ENCODE measurements around the gene OVOL2.

Gene OVOL2

DNA sequence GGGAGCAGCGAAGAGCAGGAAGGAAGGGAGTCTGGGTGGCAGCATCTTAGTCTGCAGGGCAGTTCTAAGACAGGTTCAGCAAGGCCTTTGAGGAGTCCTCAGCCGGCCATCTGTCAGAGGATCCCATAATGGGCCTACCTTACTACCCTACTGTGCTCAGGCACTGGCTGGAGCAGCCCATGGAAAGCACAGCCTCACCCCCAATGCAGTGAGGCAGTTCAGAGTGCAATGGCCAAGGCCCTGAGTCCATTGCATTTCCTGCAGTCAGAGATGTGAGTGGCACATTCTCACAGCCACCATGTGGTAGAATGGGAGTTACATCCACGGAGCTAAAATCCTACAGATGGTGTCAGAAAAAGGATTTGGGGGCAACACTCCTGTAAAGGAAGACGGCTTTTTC, 19.4 kb upstream of the OVOL2 start:
- Histone ChIP-seq H3K27me3 (ENCODE audit: insufficient read depth, insufficient read length) (no peaks in the 10 kb centered on the region), H3K9ac (ENCODE audit: insufficient read length, low read depth) (no peak overlapping the region), H3K4me1 (ENCODE audit: insufficient read depth, insufficient read length) (no peaks in the 10 kb centered on the region), H3K9me3 (ENCODE audit: insufficient read depth, low read length) (no peaks in the 10 kb centered on the region), H3K36me3 (ENCODE audit: insufficient read depth, insufficient read length, low read length) (no peaks in the 10 kb centered on the region), H3K4me3 (ENCODE audit: insufficient read length, low read depth) (no peak overlapping the region)
- no peak for TF ChIP-seq YY1 (IDR thresholded peaks at IDR 0.05; ENCODE audit: insufficient read depth, insufficient read length)
- TF ChIP-seq SUZ12 (IDR thresholded peaks at IDR 0.05; ENCODE audit: extremely low read depth, insufficient read depth, insufficient read length), result no peak
- TF ChIP-seq ZNF274 (IDR thresholded peaks at IDR 0.05; ENCODE audit: low read depth, low read length), result no peak
- no peak for DNase-seq (ENCODE audit: low read depth, low spot score)

DNA sequence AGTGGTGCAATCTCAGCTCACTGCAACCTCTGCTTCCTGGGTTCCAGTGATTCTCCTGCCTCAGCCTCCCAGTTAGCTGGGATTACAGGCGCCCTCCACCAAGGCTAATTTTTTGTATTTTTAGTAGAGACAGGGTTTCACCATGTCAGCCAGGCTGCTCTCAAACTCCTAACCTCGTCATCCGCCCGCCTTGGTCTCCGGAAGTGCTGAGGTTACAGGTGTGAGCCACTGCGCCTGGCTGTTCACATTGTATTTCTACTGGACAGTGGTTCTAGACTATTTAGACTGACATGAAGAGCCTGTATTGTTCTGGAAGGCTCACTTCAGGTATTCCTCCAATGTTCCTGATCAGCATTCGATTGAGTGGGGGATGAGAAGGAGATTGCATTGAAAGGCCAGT, 14.8 kb upstream of the OVOL2 start:
- no peak for DNase-seq (ENCODE audit: low read depth, low spot score)
- no peak overlapping the region for H3K9ac ChIP-seq (ENCODE audit: insufficient read length, low read depth)
- H3K4me3 ChIP-seq (ENCODE audit: insufficient read length, low read depth), result no peak overlapping the region
- no peak for TF ChIP-seq YY1 (IDR thresholded peaks at IDR 0.05; ENCODE audit: insufficient read depth, insufficient read length)
- no peak for TF ChIP-seq SUZ12 (IDR thresholded peaks at IDR 0.05; ENCODE audit: extremely low read depth, insufficient read depth, insufficient read length)
- TF ChIP-seq ZNF274 (IDR thresholded peaks at IDR 0.05; ENCODE audit: low read depth, low read length), result no peak
- H3K4me1 ChIP-seq (ENCODE audit: insufficient read depth, insufficient read length), result no peaks in the 10 kb centered on the region
- H3K27me3 ChIP-seq (ENCODE audit: insufficient read depth, insufficient read length), result no peaks in the 10 kb centered on the region
- no peaks in the 10 kb centered on the region for H3K9me3 ChIP-seq (ENCODE audit: insufficient read depth, low read length)
- H3K36me3 ChIP-seq (ENCODE audit: insufficient read depth, insufficient read length, low read length), result no peaks in the 10 kb centered on the region

DNA sequence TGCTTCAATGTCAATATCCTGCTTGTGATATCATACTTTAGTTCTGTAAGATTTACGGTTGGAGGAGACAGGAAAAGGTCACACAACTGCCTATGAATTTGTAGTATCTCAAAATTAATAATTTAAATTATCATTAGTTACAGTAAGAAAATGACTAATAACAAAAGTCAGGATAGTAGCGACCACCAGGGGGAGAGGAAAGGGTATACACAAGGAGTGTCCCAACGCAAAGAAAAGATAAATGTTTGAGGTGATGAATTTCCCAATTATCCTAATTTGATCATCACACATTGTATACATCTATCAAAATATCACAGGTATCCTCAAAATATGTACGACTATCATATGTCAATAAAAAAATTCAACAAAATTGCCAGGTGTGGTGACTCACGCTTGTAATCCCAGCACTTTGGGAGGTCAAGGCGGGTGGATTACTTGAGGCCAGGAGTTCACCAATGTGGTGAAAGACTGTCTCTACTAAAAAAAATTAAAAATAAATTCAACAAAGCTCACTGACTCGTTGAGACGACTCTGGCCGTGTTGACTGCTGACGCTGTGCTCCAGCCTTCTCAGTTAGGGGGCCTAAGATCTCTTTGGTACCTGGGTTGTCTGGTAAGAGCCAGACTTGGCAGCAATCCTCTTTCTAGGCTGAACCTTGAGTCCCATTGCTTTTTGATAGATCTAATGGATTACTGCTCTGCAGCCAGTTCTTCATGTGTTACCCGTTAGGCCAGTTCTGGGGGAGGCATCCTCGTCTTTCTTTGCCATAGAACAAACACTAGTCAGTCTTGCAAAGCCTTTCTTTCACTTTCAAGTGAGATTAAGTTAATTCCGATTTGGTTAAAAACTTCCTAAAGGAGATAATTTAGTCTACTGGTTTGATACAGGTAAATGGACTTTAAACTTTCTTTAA, 9.0 kb upstream of the OVOL2 start:
- Histone ChIP-seq H3K9ac (ENCODE audit: insufficient read length, low read depth) (no peak overlapping the region), H3K36me3 (ENCODE audit: insufficient read depth, insufficient read length, low read length) (no peaks in the 10 kb centered on the region), H3K27me3 (ENCODE audit: insufficient read depth, insufficient read length) (no peaks in the 10 kb centered on the region), H3K4me3 (ENCODE audit: insufficient read length, low read depth) (no peak overlapping the region), H3K9me3 (ENCODE audit: insufficient read depth, low read length) (no peaks in the 10 kb centered on the region), H3K4me1 (ENCODE audit: insufficient read depth, insufficient read length) (no peaks in the 10 kb centered on the region)
- DNase-seq (ENCODE audit: low read depth, low spot score), result no peak
- TF ChIP-seq YY1 (IDR thresholded peaks at IDR 0.05; ENCODE audit: insufficient read depth, insufficient read length) (no peak), ZNF274 (IDR thresholded peaks at IDR 0.05; ENCODE audit: low read depth, low read length) (no peak), SUZ12 (IDR thresholded peaks at IDR 0.05; ENCODE audit: extremely low read depth, insufficient read depth, insufficient read length) (no peak)

DNA sequence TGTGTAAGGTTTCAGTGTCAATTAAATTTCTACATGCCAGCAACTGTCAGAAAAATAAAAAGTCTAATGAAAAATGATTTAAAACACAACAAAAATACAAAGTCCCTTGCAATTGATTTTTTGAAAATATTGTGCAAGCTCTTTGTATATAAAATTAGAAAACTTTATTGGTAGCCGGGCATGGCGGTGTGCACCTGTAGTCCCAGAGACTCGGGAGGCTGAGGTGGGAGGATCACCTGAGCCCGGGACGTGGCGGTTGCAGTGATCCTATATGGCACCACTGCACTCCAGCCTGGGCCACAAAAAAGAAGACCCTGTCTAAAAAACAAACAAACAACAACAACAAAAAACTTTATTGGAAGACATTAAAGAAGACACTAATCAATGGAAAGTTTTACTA, 6.0 kb upstream of the OVOL2 start:
- TF ChIP-seq YY1 (IDR thresholded peaks at IDR 0.05; ENCODE audit: insufficient read depth, insufficient read length), result no peak
- no peak for TF ChIP-seq SUZ12 (IDR thresholded peaks at IDR 0.05; ENCODE audit: extremely low read depth, insufficient read depth, insufficient read length)
- TF ChIP-seq ZNF274 (IDR thresholded peaks at IDR 0.05; ENCODE audit: low read depth, low read length), result no peak
- Histone ChIP-seq H3K4me1 (ENCODE audit: insufficient read depth, insufficient read length) (peaks cover 2% of the 10 kb centered on the region), H3K9ac (ENCODE audit: insufficient read length, low read depth) (no peak overlapping the region)

DNA sequence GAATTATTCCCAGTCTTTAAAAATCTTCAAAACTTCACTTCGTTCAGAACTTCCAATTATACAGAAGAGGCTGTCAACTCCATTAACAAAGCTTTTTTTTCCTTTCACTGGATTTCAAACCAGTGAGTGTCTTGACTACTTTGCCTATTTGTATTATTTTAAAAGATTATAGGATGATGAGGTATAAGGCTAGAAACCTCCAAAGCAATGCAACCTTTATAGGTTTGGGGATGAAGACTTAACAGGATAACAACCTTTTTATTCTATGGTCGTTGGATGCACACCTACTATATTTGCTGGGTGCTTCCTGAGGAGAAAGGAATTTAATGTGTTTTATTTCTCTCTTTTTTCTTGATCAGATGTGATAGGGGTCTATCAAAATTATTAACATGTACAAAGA, 1.9 kb upstream of the OVOL2 start:
- peaks cover 6% of the 10 kb centered on the region for H3K4me1 ChIP-seq (ENCODE audit: insufficient read depth, insufficient read length)
- H3K27me3 ChIP-seq (ENCODE audit: insufficient read depth, insufficient read length), result peaks cover 64% of the 10 kb centered on the region
- no peak for DNase-seq (ENCODE audit: low read depth, low spot score)
- no peak overlapping the region for H3K9ac ChIP-seq (ENCODE audit: insufficient read length, low read depth)
- no peaks in the 10 kb centered on the region for H3K9me3 ChIP-seq (ENCODE audit: insufficient read depth, low read length)
- peak overlapping the region; percentile 24 for H3K4me3 ChIP-seq (ENCODE audit: insufficient read length, low read depth)
- TF ChIP-seq SUZ12 (IDR thresholded peaks at IDR 0.05; ENCODE audit: extremely low read depth, insufficient read depth, insufficient read length) (no peak), ZNF274 (IDR thresholded peaks at IDR 0.05; ENCODE audit: low read depth, low read length) (no peak), YY1 (IDR thresholded peaks at IDR 0.05; ENCODE audit: insufficient read depth, insufficient read length) (no peak)
- no peaks in the 10 kb centered on the region for H3K36me3 ChIP-seq (ENCODE audit: insufficient read depth, insufficient read length, low read length)

More for the DNA sequence above, 6.0 kb upstream of the OVOL2 start:
- DNase-seq (ENCODE audit: low read depth, low spot score), result no peak
- H3K4me3 ChIP-seq (ENCODE audit: insufficient read length, low read depth), result no peak overlapping the region
- H3K9me3 ChIP-seq (ENCODE audit: insufficient read depth, low read length), result no peaks in the 10 kb centered on the region
- peaks cover 24% of the 10 kb centered on the region for H3K27me3 ChIP-seq (ENCODE audit: insufficient read depth, insufficient read length)
- no peaks in the 10 kb centered on the region for H3K36me3 ChIP-seq (ENCODE audit: insufficient read depth, insufficient read length, low read length)

DNA sequence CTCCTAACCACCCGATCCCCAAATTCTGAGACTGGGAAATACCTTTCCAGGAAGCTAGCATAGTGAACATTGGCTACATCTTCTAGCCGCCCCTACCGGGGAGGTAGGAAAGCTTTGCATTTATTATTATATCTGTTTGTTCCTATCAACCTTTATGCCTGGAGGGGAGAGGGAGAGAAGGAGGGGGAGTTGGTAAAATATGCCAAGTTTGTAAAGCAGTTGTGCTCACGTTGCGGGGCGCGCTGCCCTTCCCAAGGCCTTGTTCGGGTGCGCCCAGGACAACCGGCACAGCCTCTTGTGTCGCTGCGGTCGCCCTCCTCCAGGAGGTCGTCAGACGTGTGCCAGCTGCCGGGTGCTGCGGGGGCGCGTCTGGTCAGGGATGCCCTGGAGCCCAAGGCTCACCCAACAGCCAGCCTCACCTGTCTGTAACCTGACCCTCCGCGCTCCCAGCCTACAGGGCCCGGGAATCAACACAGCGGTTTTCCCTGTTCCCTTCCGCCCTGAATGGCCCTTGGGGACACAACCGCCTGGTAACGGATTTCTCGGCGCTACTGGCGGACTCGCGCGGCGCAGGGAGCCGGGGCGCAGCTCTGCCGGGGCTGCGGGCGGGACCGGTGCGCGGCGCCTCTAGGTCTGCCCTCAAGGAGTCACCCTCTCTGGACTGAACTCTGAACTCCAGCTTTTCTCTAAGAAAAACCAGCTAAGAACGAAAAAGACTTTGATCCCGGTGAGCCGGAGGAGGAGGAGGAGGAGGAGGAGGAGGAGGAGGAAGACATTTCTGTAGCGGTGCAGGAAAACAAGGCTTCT, 1.1 kb upstream of the OVOL2 start:
- no peaks in the 10 kb centered on the region for H3K9me3 ChIP-seq (ENCODE audit: insufficient read depth, low read length)
- no peak overlapping the region for H3K9ac ChIP-seq (ENCODE audit: insufficient read length, low read depth)
- DNase-seq (ENCODE audit: low read depth, low spot score), result no peak
- H3K36me3 ChIP-seq (ENCODE audit: insufficient read depth, insufficient read length, low read length), result no peaks in the 10 kb centered on the region
- H3K4me1 ChIP-seq (ENCODE audit: insufficient read depth, insufficient read length), result peaks cover 8% of the 10 kb centered on the region
- H3K4me3 ChIP-seq (ENCODE audit: insufficient read length, low read depth), result peak overlapping the region; percentile 24
- TF ChIP-seq YY1 (IDR thresholded peaks at IDR 0.05; ENCODE audit: insufficient read depth, insufficient read length) (no peak), SUZ12 (IDR thresholded peaks at IDR 0.05; ENCODE audit: extremely low read depth, insufficient read depth, insufficient read length) (peak; percentile 54)
- H3K27me3 ChIP-seq (ENCODE audit: insufficient read depth, insufficient read length), result peaks cover 71% of the 10 kb centered on the region

DNA sequence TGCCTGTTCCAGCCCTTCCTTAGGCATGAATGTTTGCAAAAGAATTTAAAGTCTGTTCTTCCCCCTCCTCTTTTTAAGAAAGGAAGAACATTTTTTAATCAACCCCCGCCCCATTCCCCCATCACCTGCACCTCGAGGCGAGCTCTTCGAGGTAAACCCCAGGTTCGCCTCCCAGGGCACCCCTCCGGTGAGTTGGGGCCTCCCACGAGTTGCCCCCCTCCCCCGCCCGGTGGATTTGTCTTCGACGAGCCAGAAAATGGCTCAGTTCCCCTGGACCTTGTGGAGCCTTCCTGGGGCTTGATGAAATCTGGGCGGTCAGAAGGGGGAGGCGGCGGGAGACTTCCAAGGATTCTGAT, 256 bp upstream of the OVOL2 start:
- Histone ChIP-seq H3K4me3 (ENCODE audit: insufficient read length, low read depth) (peak overlapping the region; percentile 46), H3K9me3 (ENCODE audit: insufficient read depth, low read length) (no peaks in the 10 kb centered on the region), H3K27me3 (ENCODE audit: insufficient read depth, insufficient read length) (peaks cover 75% of the 10 kb centered on the region), H3K9ac (ENCODE audit: insufficient read length, low read depth) (no peak overlapping the region), H3K36me3 (ENCODE audit: insufficient read depth, insufficient read length, low read length) (no peaks in the 10 kb centered on the region), H3K4me1 (ENCODE audit: insufficient read depth, insufficient read length) (peaks cover 8% of the 10 kb centered on the region)
- no peak for DNase-seq (ENCODE audit: low read depth, low spot score)
- no peak for TF ChIP-seq ZNF274 (IDR thresholded peaks at IDR 0.05; ENCODE audit: low read depth, low read length)
- no peak for TF ChIP-seq YY1 (IDR thresholded peaks at IDR 0.05; ENCODE audit: insufficient read depth, insufficient read length)
- no peak for TF ChIP-seq SUZ12 (IDR thresholded peaks at IDR 0.05; ENCODE audit: extremely low read depth, insufficient read depth, insufficient read length)

All from NT2/D1 (cell line).